K562 (cell line): ENCODE measurements around the gene NLGN2. TPM values are rescaled to one million over a fixed set of nuclear protein-coding genes. Genes with fewer than 3 reads are reported as not detected.

Source experiments
- ATAC-seq: fragments of 200-7000 bp; cut with Tn5 transposase; 3 replicates; pipeline ENCODE4 v1.9.1; 2020; ENCODE audit warnings: moderate library complexity
- BruUV-seq: library from RNA; stranded (reverse); fragments of 400-500 nt; replicated peaks from 2 replicates; lab custom pipeline; 2021; lab: Mats Ljungman, UMichigan
- CTCF ChIA-PET: fragments of 300-600 bp; formaldehyde crosslinking; extraction: SDS; loops from one replicate; lab custom pipeline; 2021; ENCODE audit warnings: low intra/inter-chr PET ratio; lab: Yijun Ruan, JAX
- POLR2A ChIA-PET: fragments of 300-600, 350-650 bp; sonication (Branson Sonifier 250); formaldehyde crosslinking; extraction: SDS; loops from one replicate; lab custom pipeline; 2021; ENCODE audit warnings: antibody characterized with exemption, inconsistent platforms; lab: Yijun Ruan, JAX
- DNase-seq, 4 experiments: peaks; one replicate each; pipeline versions ENCODE4 v3.0.0 to v3.0.0-alpha.2; 2011 to 2018; ENCODE audit warnings: low spot score in 3 of 4, mixed read lengths in 3 of 4; ENCODE audit errors: extremely low read depth in 1 of 4
- FAIRE-seq: peaks from 2 replicates; lab custom pipeline; 2011; peaks lifted over from hg19 to GRCh38; lab: Jason Lieb, UNC
- H2AFZ ChIP-seq: 2 replicates; pipeline ENCODE4 v1.6.0; 2011; ENCODE audit warnings: low read depth, low read length, control low read depth, inconsistent platforms
- H3K27ac ChIP-seq: fragments of 200-600 bp; 3 replicates; pipeline ENCODE4 v1.8.0; 2011; ENCODE audit warnings: low read depth, mild to moderate bottlenecking, control low read depth, inconsistent platforms, low read length, moderate library complexity, mixed read lengths; ENCODE audit errors: extremely low read depth
- H3K27me3 ChIP-seq, 2 experiments: fragments of 300-600 bp in 1 of 2; 2 replicates in 1 of 2; 3 replicates in 1 of 2; pipeline versions ENCODE4 v1.6.0 to v1.8.0; 2011; ENCODE audit warnings: inconsistent platforms in 2 of 2, low read length in 2 of 2, mild to moderate bottlenecking in 1 of 2, mixed read lengths in 1 of 2, moderate library complexity in 1 of 2; ENCODE audit not compliant: control insufficient read depth in 2 of 2, insufficient read depth in 2 of 2
- H3K36me3 ChIP-seq: fragments of 300-600 bp; 3 replicates; pipeline ENCODE4 v1.8.0; 2011; ENCODE audit warnings: mild to moderate bottlenecking, low read length, inconsistent platforms; ENCODE audit not compliant: control insufficient read depth, insufficient read depth
- H3K4me1 ChIP-seq, 2 experiments: fragments of 200-600 bp in 1 of 2; replicated peaks in 1 of 2; 2 replicates in 1 of 2; 3 replicates in 1 of 2; pipeline versions ENCODE4 v1.5.1 to v1.8.0; 2011; ENCODE audit warnings: inconsistent platforms in 2 of 2, low read length in 2 of 2, mild to moderate bottlenecking in 1 of 2, mixed read lengths in 1 of 2, moderate library complexity in 1 of 2; ENCODE audit not compliant: control insufficient read depth in 2 of 2, insufficient read depth in 2 of 2
- H3K4me2 ChIP-seq: 2 replicates; pipeline ENCODE4 v1.6.1; 2011; ENCODE audit warnings: low read length, control low read depth, inconsistent platforms, mixed read lengths; ENCODE audit not compliant: insufficient read depth
- H3K4me3 ChIP-seq: fragments of 200-600 bp; sonication (generic), shearing (Covaris generic); 2 replicates; pipeline ENCODE4 v1.5.1; 2016; ENCODE audit warnings: control low read depth, inconsistent platforms
- H3K79me2 ChIP-seq: fragments of 200-600 bp; 3 replicates; pipeline ENCODE4 v1.8.0; 2011; ENCODE audit warnings: low read length, inconsistent platforms; ENCODE audit not compliant: control insufficient read depth, insufficient read depth
- H3K9ac ChIP-seq, 2 experiments: 2 replicates each; pipeline versions ENCODE4 v1.6.0 to v1.6.1; 2011; ENCODE audit warnings: low read depth in 2 of 2, low read length in 2 of 2, control low read depth in 1 of 2, inconsistent platforms in 1 of 2, mild to moderate bottlenecking in 1 of 2, mixed read lengths in 1 of 2; ENCODE audit not compliant: insufficient read depth in 1 of 2
- H3K9me1 ChIP-seq: one replicate; pipeline ENCODE4 v1.6.0; 2011; ENCODE audit warnings: inconsistent platforms, mild to moderate bottlenecking, low read length, moderate library complexity; ENCODE audit not compliant: control insufficient read depth, insufficient read depth
- H3K9me3 ChIP-seq: replicated peaks from 2 replicates; pipeline ENCODE4 v1.5.1; 2011; ENCODE audit warnings: low read depth, low read length, inconsistent platforms; ENCODE audit not compliant: control insufficient read depth, insufficient read depth
- H4K20me1 ChIP-seq: replicated peaks from 2 replicates; pipeline ENCODE4 v1.6.1; 2011; ENCODE audit warnings: low read length, inconsistent platforms, mixed read lengths; ENCODE audit not compliant: control insufficient read depth, insufficient read depth
- KLF10 ChIP-seq: fragments of 250-450 bp; sonication (Bioruptor Pico); IDR thresholded peaks from 2 replicates; pipeline ENCODE4 v1.6.1; 2021; ENCODE audit warnings: matching md5 sums
- PRDM10 ChIP-seq: fragments of 450-650 bp; IDR thresholded peaks from 2 replicates; pipeline ENCODE4 v1.6.1; 2018; ENCODE audit not compliant: partially characterized antibody
- ZNF124 ChIP-seq: sonication (generic); formaldehyde crosslinking; IDR thresholded peaks from 2 replicates; pipeline ENCODE4 v1.8.1; 2022; ENCODE audit warnings: missing genetic modification reagents
- WGBS: fragments of 100-300 bp; shearing (Covaris generic); methylation state at CpG from one replicate; pipeline ENCODE4 v1.1.6; 2016; ENCODE audit warnings: low coverage, mixed read lengths; ENCODE audit not compliant: insufficient coverage; ENCODE audit errors: missing lambda C conversion rate; 5-methylcytosine and 5-hydroxymethylcytosine counted together
- in situ Hi-C: fragments of 300-500 bp; cut with MboI; formaldehyde crosslinking; loops from 4 replicates; pipeline ENCODE4 v1.15.0; 2018; ENCODE audit warnings: inconsistent platforms, mixed read lengths
- intact Hi-C: fragments of 100-400 bp; cut with micrococcal nuclease; formaldehyde crosslinking; loops from 2 replicates; pipeline ENCODE4 v1.14.2; 2022
- polyA plus RNA-seq, 8 experiments: library from polyadenylated mRNA; depleted of rRNA in 4 of 8; stranded (reverse) in 5 of 8; unstranded in 3 of 8; fragments of >200 nt; fragmentation: Nextera tagmentation in 2 of 8; fragmentation: Illumina TruSeq in 1 of 8; extraction: Ambion mirVana in 2 of 8; extraction: Trizol in 1 of 8; gene quantifications; 2 replicates each; pipeline versions ENCODE4 v1.2.1 to v1.2.3, GENCODE V29; 2011 to 2014; ENCODE audit warnings: inconsistent platforms in 1 of 8, missing spikeins in 1 of 8
- total RNA-seq, 7 experiments: library from RNA; depleted of rRNA in 6 of 7; stranded (reverse); fragments of >200 nt in 6 of 7; fragmentation: Illumina TruSeq in 2 of 7; extraction: Trizol in 2 of 7; gene quantifications; 2 replicates each; pipeline versions ENCODE4 v1.2.1 to v1.2.3, GENCODE V29; 2011 to 2021; ENCODE audit warnings: low replicate concordance in 1 of 7

NLGN2 gene
- total and polyA plus RNA-seq, 9 of the 15 experiments (the other 6 are each of a cell fraction or from before 2014, with no cell fraction given), result 0.11 to 7.8 (median 0.77) TPM

DNA sequence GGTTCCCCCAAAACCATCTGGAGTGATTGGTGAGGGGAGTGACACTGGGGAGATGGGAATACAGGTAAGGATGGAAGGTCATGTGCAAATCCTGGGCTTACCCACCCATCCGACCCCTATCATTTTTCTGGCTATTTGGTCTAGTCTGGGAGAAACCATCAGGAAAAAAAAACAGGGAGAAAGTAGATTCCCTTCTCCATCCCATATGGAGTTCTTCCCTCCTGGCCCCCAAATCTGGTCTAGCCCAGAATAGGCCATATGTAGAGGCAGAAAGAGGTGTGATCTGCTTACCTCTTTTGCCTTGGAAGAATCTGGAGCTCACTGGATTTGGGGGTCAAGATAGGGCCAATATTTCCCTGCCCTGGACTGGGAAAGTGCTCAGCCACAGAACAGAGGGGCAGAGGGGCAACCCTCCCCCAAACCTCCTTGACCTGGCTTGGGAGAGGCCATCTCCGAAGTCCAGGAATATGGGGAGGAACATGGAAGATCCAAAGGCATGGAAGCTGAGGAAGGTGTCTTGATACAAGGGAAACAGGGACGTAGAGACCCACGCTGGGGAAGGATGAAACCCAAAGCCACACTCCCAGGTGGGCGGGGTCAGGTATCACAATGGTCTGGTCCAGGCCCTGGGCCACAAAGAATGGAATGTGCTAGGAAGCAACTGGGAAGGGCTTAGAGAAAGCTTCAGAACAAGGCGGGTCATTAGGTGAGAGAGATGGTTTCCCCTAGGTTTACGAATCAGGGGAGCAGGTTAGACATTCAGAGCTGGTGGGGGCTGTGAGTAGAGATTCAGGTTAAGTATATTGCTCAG lies 53.4 kb downstream of the NLGN2 start:
- POLR2A ChIA-PET, result interaction anchor here (0.6 to 1.5 kb wide), 6 partner anchors 10 to 111 kb away, joined by 3 to 6 read pairs (median 4); no protein-coding TSS in a partner anchor

More for the DNA sequence above, 53.4 kb downstream of the NLGN2 start:
- Histone ChIP-seq H3K4me2 (no peak overlapping the region), H3K36me3 (peaks cover 30% of the 10 kb centered on the region; the same call in 1 of the 3 replicates), H3K9me1 (no peaks in the 10 kb centered on the region), H3K27ac (no peak overlapping the region), H3K27me3 (no peaks in the 10 kb centered on the region), H4K20me1 (no peaks in the 10 kb centered on the region), H3K79me2 (no peaks in the 10 kb centered on the region; the same call in 2 of the 3 replicates), H2AFZ (no peak overlapping the region), H3K9ac (no peak overlapping the region)
- intact Hi-C loops, result no loop called here
- no peak for ATAC-seq
- WGBS, result 93% methylated on average over 6 of the region's 7 CpGs
- in situ Hi-C loops, result no loop called here
- no peak for FAIRE-seq
- CTCF ChIA-PET, result no interaction called here
- BruUV-seq, result no TSS peak
- TF ChIP-seq ZNF124, result no peak
- TF ChIP-seq KLF10, result no peak
- peak; percentile 90 for TF ChIP-seq PRDM10
- TF ChIP-seq, all 486 proteins: peak for 1
- Histone ChIP-seq H3K9me3 (no peaks in the 10 kb centered on the region), H3K4me1 (peaks cover 0 to 20% of the 10 kb centered on the region in 2 experiments; a peak in 2 of 5 replicates), H3K4me3 (no peak overlapping the region)
- no peak for DNase-seq
